ENCODE measurements around the gene BSN.

GRCh38 chr3:49611719-49612118 is 57.4 kb downstream of the BSN start:
- TF ChIP-seq CTCF (IDR thresholded peaks at IDR 0.05; ENCODE audit: low read depth, low read length) (no peak), EZH2phosphoT487 (IDR thresholded peaks at IDR 0.05; ENCODE audit: low read depth) (no peak)

Data from OCI-LY3 (cell line).